ENCODE data around the gene CFAP46.

CFAP46 gene

GRCh38 chr10:132942101-132943057 is at the start of gene CFAP46:
CFAP46 (minus strand) TSS chr10:132942570; CDS start chr10:132942484, 86 bp downstream.
- peak within 1 kb of the TSS; percentile 37 for H3K4me3 ChIP-seq (ENCODE audit: control insufficient read depth, low read depth, low read length)
- no peak for TF ChIP-seq CTCF (conservative IDR thresholded peaks at IDR 0.05; ENCODE audit: control insufficient read depth, insufficient read depth, low read depth, low read length)
- DNase-seq (ENCODE audit: low read depth) = peak; percentile 30

DNA sequence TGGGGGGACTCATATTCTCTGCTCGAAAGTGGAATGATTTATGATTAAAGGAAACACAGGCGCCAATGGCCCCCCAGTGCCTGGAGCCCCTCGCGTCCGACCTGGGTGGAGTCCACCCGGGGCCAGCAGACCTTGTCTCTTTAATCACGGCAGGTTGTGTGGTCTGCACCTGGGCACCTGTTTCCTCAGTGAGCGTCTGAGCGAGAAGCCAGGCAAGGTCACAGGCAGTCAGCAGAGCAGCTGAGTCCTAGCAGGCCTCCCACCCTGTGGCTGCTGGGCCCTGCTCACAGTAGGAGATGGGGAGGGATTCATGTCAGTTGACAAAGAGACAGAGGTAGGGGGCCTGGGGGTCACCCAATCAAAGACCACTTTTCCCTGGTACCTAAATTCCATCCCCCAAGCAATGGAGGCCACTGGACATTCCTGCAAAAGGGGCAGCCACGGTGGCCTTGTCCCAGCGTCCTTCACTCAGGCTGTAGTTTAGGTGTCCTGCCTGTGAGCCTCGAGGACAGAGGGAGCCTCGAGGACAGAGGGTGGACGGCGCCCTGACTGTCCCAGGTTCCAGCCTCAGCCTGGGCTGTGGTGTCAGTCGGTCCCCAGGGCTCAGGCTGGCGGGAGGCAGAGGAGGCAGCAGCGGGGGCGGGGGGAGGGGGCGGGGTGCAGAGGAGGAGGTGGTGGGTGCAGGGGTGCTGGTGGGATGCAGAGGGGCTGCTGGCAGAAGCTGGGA is 49.5 kb upstream of the CFAP46 start:
- no peak overlapping the region for H3K4me3 ChIP-seq (ENCODE audit: control insufficient read depth, low read depth, low read length)
- no peak for DNase-seq (ENCODE audit: low read depth)
- TF ChIP-seq CTCF (conservative IDR thresholded peaks at IDR 0.05; ENCODE audit: control insufficient read depth, insufficient read depth, low read depth, low read length) = no peak

- DNase-seq (ENCODE audit: low read depth) = no peak
- H3K4me3 ChIP-seq (ENCODE audit: control insufficient read depth, low read depth, low read length) = no peak overlapping the region
- no peak for TF ChIP-seq CTCF (conservative IDR thresholded peaks at IDR 0.05; ENCODE audit: control insufficient read depth, insufficient read depth, low read depth, low read length)
Observed at GRCh38 chr10:132990684-132991545, 48.5 kb upstream of the CFAP46 start.

DNA sequence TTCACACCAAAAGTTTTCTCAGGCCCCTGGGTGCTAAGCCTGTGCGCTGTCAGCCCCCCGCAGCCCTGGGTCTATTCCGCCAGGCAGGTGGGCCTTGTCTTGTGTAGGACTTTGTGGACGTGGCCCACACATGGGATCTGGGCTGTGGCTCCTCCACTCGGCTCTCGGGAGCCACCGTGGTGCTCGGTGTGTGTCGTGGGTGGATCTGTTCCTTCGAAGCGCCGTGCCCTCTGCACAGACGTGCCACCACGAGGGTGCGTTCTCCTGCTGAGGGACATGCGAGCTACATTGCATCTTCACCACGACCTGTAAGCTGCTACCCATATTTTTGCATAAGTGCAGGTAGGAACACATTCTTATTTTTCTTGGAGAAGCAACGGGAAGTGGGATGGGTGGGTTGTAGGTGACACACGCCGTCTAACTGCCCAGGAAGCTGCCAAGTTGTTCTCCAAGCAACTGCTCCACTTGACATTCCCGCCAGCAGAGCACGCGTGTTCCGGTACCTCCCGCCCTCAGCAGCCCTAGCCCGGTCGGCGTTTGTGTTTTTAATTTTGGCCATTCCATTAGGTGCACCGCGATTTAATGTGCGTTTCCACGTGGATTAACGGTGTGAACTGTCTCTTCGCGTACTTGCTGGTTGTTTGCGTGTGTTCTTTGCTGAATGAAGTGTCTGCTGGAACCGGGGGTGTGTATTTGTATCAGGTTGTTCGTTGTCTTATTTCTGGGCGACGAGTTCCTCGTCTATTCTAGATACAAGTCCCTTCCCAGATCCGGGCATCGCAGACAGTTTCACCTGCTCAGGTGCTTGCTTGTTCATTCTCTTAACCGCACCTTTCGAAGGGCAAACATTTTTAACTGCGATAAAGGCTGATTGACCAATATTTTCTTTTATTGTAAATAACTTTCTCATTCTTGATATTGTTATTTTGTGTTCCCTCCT is 47.4 kb upstream of the CFAP46 start:
- TF ChIP-seq CTCF (conservative IDR thresholded peaks at IDR 0.05; ENCODE audit: control insufficient read depth, insufficient read depth, low read depth, low read length) = no peak
- DNase-seq (ENCODE audit: low read depth) = no peak
- H3K4me3 ChIP-seq (ENCODE audit: control insufficient read depth, low read depth, low read length) = no peak overlapping the region

DNA sequence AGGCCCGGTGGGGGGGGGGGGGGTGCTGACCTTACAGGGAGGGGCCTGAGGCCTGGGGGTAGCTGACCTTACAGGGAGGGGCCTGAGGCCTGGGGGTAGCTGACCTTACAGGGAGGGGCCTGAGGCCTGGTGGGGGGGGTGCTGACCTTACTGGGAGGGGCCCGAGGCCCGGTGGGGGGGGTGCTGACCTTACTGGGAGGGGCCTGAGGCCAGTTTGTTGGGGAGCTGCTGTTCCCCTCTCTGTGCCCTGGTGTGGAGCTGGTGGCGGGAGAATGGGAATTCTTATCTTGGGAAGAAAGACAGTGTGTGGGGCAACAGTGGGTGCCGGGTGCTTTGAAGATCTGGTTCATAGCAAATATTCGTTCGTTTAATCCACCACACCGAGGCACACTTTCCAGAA is 46.6 kb upstream of the CFAP46 start:
- H3K4me3 ChIP-seq (ENCODE audit: control insufficient read depth, low read depth, low read length) = no peak overlapping the region
- DNase-seq (ENCODE audit: low read depth) = no peak
- TF ChIP-seq CTCF (conservative IDR thresholded peaks at IDR 0.05; ENCODE audit: control insufficient read depth, insufficient read depth, low read depth, low read length) = no peak
